ENCODE data around the gene TOP3A.
"Not testable (repeated sequence)": the region's sequence is repeated elsewhere in the genome, so short reads cannot be mapped to it uniquely, and the experiment has no call there.

DNA sequence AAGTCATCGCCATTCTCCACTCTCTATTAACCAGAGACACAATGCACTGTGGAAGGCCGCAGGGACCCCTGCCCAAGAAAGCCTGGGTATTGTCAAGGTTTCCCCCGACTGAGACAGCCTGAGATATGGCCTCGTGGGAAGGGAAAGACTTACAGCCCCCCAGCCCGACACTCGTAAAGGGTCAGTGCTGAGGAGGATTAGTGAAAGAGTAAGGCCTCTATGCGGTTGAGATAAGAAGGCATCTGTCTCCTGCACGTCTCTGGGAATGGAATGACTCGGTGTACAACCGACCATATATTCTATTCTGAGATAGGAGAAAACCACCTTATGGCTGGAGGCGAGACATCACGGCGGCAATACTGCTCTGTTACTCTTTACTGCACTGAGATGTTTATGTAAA, 11.6 kb downstream of the TOP3A start:
- TF ChIP-seq, protein P1, sequence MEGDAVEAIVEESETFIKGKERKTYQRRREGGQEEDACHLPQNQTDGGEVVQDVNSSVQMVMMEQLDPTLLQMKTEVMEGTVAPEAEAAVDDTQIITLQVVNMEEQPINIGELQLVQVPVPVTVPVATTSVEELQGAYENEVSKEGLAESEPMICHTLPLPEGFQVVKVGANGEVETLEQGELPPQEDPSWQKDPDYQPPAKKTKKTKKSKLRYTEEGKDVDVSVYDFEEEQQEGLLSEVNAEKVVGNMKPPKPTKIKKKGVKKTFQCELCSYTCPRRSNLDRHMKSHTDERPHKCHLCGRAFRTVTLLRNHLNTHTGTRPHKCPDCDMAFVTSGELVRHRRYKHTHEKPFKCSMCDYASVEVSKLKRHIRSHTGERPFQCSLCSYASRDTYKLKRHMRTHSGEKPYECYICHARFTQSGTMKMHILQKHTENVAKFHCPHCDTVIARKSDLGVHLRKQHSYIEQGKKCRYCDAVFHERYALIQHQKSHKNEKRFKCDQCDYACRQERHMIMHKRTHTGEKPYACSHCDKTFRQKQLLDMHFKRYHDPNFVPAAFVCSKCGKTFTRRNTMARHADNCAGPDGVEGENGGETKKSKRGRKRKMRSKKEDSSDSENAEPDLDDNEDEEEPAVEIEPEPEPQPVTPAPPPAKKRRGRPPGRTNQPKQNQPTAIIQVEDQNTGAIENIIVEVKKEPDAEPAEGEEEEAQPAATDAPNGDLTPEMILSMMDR (IDR thresholded peaks at IDR 0.05; ENCODE audit: low read depth, low read length, poor library complexity, severe bottlenecking), result not testable (repeated sequence)
- not testable (repeated sequence) for TF ChIP-seq EZH2phosphoT487 (IDR thresholded peaks at IDR 0.05; ENCODE audit: borderline replicate concordance, low read length)
